GM18951 (cell line): ENCODE measurements around the gene CELF1.
"Not testable (repeated sequence)": the region's sequence is repeated elsewhere in the genome, so short reads cannot be mapped to it uniquely, and the experiment has no call there.

Source experiments
- POLR2A ChIP-seq: IDR thresholded peaks from 4 replicates; pipeline ENCODE4 v1.6.1; 2011; ENCODE audit warnings: mild to moderate bottlenecking; ENCODE audit not compliant: insufficient read length, insufficient read depth; ENCODE audit errors: extremely low read depth
- in situ Hi-C: fragments of 300-500 bp; cut with MboI; formaldehyde crosslinking; loops from one replicate; pipeline ENCODE4 v1.12.0; 2022; ENCODE audit warnings: low sequenced_read_pairs, mixed read lengths, inconsistent platforms; ENCODE audit not compliant: unreplicated experiment

The CELF1 gene

DNA sequence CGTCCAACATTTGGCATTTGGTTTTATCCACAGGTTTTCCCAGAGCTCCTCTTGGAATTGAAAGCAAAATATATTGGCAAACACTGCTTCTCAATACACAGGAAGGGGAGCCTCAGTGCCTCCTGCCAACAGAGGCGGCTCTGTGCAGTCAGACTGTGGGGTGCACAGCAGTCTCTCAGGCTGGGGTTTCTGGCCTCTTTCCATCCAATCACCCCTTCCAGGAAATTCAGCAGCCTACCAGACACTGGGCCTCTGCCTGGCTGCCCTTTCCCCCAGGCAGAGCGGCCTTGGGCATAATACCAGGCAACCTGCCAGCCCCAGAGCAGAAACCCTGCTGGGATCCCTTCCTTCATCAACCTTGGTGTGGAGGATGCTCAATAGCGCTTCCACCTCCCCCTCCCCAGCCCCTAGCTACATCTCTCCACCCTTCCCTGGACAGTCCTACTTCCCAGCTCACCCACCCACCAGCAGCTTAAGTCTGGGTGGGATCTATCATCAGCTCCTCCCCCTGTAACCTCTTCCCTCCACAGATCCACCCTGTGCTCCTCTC lies 86.2 kb downstream of the CELF1 start:
- TF ChIP-seq POLR2A = peak; percentile 15
- in situ Hi-C loops = no loop called here

DNA sequence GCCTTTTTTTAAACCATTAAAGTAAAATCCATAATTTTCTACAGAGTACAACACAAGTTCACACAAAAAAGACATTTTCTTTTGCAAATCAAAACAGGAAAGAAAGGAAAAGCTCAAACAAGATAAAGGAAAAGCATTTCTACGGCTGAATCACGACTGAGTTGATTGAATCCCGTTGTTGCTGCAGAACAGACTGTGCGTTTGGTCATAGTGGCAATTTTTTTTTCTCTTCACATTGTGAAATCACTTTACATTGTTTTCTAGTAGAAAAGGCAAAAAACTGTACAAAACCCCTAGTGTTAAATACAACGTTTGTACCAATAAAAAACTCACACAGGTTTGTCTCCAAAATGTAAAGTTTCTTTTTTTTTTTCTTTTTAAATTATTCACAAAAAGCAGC lies 86.7 kb downstream of the CELF1 start:
- TF ChIP-seq POLR2A = no peak
- in situ Hi-C loops = no loop called here

DNA sequence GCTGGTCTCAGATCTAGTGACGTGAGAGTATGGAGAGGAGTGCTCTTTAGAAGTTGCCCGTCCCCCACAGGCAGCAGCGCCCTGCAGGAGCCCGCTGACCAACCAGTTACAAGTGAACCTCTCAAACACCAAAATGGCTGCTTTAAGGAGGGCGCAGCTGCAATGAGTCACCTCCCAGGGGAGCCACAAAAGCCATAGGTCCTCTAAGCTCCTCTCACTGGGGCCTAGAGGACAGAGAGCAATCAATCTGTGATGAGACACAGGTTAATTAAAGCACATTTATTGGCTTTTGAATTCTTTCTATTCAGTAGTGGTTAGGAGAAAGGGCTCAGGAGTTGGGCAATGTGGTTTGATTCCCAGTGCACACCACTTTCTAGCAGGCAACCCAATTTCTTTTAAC lies 88.4 kb downstream of the CELF1 start:
- no peak for TF ChIP-seq POLR2A
- in situ Hi-C loops = no loop called here

DNA sequence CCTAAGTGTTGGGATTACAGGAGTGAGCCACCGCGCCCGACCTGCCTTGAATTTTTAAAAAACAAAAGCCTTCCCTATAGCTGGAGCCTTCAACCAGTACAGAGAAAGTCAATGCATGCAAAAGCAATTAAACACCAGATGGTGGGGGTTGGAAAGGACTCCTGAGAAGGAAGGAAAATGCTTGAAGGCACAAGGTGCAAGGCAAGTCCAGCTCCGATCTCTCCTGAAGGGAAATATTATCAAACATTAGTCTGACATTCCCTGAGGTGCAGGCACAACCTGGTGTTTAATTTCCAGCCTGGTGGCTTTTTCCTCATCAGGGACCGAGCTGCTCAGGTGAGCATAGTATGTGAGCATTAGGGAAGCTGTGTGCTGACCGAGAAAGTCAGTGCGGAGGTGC lies 91.1 kb downstream of the CELF1 start:
- in situ Hi-C loops = no loop called here
- TF ChIP-seq POLR2A = no peak

DNA sequence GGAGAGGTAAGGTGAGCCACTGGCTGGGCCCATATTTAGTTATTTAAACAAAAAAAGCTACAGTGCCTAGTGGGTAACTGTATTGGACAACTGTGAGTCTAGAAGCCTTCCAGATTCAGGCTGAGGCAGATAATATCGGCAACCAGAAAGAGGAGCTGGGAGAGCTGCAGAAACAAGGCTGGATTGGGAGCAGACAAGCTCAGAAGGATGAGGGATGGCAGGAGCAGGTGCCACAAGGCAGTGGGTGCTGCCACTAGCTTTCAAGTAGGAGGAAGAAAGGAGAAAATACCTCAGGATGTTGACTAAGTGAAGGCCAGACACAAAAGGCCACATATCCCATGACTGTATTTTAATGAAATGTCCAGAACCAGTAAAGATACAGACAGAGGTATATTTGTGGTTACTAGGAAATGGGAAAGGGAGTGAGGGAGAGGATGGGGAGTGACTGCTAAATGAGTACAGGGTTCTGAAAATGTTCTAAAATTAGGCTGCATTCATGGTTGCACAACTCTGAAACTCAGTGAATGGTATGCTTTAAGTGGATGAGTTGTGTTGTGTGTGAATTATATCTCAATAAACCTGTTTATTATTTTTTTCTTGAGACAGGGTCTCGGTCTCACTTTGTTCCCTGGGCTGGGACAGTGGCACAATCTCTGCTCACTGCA lies 92.2 kb downstream of the CELF1 start:
- no peak for TF ChIP-seq POLR2A
- in situ Hi-C loops = no loop called here

DNA sequence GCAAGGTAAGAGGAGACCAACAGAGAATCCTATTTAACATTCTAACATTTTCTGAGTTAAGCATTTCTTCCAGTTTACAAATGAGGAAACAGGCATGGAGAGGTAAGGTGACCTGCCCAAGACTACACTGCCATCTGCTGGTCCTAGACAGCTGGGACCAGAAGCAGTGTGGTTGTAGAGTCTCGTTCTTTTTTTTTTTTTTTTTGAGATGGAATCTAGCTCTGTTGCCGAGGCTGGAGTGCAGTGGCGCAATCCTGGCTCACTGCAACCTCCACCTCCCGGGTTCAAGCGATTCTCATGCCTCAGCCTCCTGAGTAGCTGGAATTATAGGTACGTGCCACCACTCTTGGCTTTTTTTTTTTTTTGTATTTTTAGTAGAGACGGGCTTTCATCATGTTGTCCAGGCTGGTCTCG lies 98.7 kb downstream of the CELF1 start:
- in situ Hi-C loops = not testable (repeated sequence)

DNA sequence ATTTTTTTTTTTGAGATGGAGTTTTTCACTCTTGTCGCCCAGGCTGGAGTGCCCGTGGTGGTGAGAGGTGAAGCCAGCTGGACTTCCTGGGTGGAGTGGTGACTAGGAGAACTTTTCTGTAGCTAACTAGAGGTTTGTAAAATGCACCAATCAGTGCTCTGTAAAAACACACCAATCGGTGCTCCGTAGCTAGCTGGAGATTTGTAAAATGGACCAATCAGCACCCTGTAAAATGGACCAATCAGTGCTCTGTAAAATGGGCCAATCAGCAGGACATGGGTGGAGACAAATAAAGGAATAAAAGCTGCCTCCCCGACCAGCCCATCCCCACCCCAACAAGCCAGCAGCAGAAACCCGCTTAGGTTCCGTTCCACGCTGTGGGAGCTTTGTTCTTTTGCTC lies 99.6 kb downstream of the CELF1 start:
- TF ChIP-seq POLR2A = no peak
- in situ Hi-C loops = no loop called here

DNA sequence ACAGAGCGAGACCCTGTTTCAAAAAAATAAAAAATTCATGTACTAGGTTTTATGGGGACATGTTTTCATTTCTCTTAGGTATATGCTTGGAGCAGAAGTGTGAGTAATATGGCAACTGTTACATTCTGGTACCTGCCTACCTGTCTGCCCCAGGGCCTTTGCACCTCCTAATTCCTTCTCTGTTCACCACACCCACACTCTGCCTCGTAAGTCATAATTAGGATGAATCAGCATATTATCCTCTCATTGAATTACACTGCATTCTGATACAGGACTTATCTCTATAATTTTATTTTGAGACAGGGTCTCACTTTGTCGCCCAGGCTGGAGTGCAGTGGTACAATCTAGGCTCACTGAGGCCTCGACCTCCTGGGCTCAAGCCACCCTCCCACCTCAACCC lies 100.9 kb downstream of the CELF1 start:
- no peak for TF ChIP-seq POLR2A
- in situ Hi-C loops = no loop called here

DNA sequence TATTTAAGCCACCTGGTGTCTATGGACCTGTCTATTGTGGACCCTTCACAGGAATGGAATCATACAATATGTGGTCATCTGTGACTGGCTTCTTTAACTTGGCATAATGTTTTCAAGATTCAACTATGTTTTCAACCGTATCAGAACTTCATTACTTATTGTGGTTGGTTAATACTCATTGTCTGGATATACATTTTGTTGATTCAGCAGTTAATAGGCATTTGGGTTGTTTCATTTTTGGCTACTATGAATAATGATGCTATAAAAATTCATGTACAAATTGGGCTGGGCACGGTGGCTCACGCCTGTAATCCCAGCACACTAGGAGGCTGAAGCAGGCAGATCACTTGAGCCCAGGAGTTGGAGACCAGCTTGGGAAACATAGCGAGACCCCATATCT lies 101.5 kb downstream of the CELF1 start:
- in situ Hi-C loops = no loop called here
- TF ChIP-seq POLR2A = no peak

DNA sequence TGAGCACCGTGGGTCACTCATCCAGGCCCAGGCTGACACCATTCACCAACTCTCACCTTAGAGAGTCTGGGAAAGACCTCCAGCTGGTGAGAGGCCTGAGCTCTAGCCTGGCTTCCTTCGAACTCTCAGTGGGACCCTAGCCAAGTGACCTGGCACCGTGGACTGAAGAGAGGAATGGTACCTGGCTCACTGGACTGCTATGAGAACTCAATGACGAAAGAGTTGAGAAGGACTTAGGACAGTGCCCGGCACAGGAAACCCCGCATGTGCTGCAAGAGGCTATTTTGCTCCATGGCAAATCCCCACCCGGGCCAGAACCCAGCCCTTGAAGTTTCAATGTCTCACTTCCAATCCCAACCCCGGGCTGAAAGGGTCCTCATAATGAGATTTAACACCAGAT lies 103.4 kb downstream of the CELF1 start:
- in situ Hi-C loops = no loop called here
- no peak for TF ChIP-seq POLR2A

DNA sequence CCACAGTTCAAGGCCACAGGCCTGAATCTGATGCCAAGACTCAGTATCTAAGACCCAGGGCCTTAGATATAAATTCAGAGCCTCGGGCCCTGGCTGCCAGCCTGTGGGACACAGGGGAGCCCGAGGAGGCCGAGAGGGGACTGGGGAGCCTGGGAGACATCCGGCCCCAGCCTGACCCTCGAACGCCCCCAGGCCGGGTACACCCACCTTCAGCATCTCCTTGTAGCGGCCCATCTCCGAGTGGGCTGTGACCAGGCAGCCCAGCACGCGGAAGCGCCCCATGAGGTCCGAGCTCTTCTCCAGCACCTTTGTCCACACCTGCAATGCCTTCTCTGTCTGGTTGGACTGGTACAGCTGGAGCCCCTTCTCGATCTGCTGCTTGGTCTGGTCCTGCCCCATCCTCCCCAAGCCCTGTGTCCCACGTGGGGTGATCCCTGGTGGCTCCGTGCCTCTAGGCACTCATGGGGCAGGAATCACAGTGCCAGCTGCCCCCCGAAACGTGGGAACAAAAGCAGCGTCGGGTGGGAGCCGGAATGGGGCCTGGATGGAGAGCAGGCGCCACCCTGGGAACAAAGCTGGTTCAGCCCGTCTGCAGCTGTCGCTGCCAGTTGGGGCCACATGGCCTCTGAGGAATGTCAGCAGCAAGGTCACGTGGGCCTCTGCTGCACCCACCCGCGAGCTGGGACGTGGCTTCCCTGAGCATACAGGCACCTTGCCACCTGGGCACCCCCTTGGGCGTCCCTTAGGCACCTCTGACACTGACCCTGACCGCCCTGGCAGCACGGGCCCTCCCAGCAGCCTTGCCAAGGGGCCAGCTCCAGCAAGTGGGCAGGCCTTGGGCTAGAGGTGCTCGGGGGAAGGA lies 104.1 kb downstream of the CELF1 start, which contains the start of gene RAPSN:
Gene RAPSN (minus strand): TSS at position 571 of the 862 bp plus-strand sequence. CDS start 172 bp downstream, at position 399.
- no peak for TF ChIP-seq POLR2A
- in situ Hi-C loops = no loop called here

DNA sequence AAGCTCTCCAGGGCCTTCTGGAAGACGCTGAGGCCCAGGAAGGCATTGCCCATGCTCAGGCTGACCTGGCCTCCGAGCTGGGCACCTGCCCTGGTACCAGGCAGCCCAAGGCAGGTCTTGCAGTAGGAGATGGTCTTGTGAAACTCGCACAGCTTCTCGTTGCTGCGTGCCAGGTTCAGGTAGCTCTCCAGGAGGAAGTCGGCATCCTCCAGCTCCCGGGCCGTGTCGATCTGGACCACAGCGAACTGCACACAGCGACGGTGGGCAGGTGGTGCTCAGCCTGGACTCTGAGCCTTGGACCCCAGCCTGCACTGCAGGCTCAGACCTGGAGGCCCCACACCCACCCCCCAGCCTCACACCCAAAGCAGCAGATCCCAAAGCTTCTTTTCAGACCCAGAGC lies 105.0 kb downstream of the CELF1 start:
- in situ Hi-C loops = no loop called here
- TF ChIP-seq POLR2A = no peak

DNA sequence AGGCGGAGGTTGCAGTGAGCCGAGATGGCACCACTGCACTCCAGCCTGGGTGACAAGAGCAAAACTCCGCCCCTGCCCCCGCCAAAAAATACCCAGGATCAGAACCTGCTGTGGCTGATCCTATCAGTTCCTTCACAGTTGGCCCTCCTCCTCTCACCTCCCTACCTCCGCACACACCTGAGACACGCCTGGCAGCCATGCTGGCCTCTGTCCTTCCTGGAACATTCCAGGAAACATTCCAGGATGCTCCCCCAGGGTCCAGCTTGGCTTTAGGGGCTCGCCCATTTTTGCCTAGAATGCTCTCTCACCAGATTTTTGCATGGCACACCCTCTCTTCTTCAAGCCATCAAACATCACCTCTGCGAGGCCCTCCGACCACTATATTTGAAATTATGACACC lies 106.1 kb downstream of the CELF1 start:
- in situ Hi-C loops = no loop called here
- no peak for TF ChIP-seq POLR2A

DNA sequence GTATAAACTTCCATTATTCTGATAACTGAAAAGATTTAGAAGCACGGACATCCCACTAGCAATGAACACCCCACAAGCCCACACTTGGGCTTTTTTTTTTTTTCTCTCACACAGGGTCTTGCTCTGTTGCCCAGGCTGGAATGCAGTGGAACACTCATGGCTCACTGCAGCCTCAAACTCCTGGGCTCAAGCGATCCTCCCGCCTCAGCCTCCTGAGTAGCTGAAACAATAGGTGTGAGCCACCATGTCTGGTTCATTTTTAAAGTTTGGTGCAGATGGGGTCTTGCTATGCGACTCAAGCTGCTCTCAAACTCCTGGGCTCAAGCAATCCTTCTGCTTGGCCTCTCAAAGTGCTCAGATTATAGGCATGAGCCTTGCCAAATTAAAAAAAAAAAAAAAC lies 107.1 kb downstream of the CELF1 start:
- in situ Hi-C loops = no loop called here
- no peak for TF ChIP-seq POLR2A
